Fibroblast of mammary gland (primary cell): ENCODE data around the gene TLR10.

ENCODE experiments used
- DNase-seq: peaks from one replicate; pipeline ENCODE4 v3.0.0-alpha.2; 2010; ENCODE audit warnings: low read depth
- H3K4me3 ChIP-seq: 2 replicates; pipeline ENCODE4 v1.5.1; 2011; ENCODE audit warnings: low read depth, mild to moderate bottlenecking, low read length, moderate library complexity; ENCODE audit not compliant: control insufficient read depth
- TF ChIP-seq, protein P1 (sequence below): conservative IDR thresholded peaks from 2 replicates; pipeline ENCODE4 v1.5.1; 2011; ENCODE audit warnings: low read depth, low read length, inconsistent platforms; ENCODE audit not compliant: control insufficient read depth, insufficient read depth

The TLR10 gene

DNA sequence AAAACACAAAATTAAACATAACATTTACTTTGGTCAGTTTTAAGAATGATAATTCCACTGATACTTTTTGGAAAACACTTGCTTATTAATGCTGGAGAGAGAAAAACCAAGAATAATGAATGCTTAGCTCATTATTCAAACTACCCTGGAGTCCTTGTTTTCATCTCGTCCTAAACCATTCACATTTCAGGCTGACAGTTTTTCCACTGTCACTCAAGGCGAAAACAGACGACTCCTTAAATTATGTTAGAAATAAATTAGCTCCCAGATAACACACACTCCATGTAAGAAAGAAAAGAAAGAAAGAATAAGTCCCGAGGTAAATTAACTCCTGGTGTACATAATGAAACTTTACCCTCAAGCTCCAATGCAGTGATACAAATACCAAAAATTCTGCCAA lies 33.5 kb downstream of the TLR10 start:
- no peak for DNase-seq
- TF ChIP-seq, protein P1, sequence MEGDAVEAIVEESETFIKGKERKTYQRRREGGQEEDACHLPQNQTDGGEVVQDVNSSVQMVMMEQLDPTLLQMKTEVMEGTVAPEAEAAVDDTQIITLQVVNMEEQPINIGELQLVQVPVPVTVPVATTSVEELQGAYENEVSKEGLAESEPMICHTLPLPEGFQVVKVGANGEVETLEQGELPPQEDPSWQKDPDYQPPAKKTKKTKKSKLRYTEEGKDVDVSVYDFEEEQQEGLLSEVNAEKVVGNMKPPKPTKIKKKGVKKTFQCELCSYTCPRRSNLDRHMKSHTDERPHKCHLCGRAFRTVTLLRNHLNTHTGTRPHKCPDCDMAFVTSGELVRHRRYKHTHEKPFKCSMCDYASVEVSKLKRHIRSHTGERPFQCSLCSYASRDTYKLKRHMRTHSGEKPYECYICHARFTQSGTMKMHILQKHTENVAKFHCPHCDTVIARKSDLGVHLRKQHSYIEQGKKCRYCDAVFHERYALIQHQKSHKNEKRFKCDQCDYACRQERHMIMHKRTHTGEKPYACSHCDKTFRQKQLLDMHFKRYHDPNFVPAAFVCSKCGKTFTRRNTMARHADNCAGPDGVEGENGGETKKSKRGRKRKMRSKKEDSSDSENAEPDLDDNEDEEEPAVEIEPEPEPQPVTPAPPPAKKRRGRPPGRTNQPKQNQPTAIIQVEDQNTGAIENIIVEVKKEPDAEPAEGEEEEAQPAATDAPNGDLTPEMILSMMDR = no peak
- no peak overlapping the region for H3K4me3 ChIP-seq

DNA sequence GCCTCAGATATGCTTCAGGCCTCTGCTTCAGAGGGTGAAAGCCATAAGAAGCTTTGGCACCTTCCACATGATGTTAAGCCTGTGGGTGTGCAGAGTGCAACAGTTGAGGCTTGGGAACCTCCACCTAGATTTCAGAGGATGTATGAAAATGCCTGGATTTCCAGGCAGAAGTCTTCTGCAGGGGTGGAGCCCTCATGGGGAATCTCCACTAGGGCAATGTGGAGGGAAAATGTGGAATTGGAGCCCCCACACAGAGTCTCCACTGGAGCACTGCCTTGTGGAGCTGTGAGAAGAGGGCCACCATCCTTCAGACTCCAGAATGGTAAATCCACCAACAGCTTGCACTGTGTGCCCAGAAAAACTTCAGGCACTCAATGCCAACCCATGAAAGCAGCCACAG lies 35.2 kb downstream of the TLR10 start:
- no peak overlapping the region for H3K4me3 ChIP-seq
- TF ChIP-seq, protein P1 = no peak

DNA sequence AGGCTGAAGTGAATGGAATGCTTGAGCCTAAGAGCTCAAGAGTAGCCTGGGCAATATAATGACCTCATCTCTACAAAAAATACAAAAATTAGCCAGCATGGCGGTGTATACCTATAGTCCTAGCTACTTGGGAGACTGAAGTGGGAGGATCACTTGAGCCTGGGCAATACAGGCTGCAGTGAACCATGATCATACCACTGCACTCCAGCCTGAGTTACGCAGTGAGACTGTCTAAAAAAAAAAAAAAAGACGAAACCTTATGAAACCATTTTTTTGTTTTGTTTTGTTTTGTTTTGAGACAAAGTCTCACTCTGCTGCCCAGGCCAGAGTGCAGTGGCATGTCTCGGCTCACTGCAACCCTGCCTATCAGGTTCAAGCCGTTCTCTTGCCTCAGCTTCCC lies 36.9 kb downstream of the TLR10 start:
- TF ChIP-seq, protein P1 = no peak
- DNase-seq = no peak
- no peak overlapping the region for H3K4me3 ChIP-seq

More for the DNA sequence above, 35.2 kb downstream of the TLR10 start:
- DNase-seq = no peak

DNA sequence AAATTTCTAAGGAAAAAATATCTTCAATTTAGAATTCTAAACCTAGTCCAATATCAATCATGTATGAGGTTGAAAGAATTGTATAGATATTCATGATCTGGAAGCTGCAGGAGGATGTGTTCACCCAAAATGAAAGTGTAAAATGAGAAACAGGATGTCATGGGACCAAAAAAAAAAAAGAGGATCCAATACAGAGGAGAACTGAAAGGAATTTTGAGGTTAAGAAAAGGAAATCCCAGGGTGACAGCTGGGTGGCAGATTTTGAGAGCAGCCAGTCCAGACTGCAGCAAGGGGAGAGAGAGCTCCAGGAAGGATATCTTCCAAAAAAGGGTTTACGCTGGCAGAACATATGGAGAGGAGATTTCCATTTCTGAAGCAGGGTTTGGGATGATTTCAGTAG lies 38.9 kb downstream of the TLR10 start:
- no peak overlapping the region for H3K4me3 ChIP-seq
- DNase-seq = no peak
- TF ChIP-seq, protein P1 = no peak

DNA sequence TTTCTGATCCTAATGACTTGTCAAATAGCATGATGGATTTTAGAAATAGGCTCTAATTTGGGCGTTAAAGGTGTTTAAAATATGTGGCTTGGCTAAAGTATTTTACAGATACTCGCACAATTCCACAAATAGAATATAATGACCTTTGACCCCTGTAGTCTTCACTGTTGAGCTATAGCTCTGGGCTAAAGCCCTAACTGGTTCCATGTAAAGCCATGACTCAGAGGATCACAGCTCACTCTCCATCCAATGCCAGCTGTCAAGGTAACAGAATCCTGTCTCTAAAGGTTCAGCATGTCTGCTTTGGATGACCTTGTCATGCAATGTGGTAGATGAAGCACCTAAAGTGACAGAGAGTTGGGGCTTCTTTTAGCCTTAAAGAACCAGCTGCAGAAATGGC lies 42.5 kb downstream of the TLR10 start:
- TF ChIP-seq, protein P1 = no peak
- no peak overlapping the region for H3K4me3 ChIP-seq
- DNase-seq = no peak

DNA sequence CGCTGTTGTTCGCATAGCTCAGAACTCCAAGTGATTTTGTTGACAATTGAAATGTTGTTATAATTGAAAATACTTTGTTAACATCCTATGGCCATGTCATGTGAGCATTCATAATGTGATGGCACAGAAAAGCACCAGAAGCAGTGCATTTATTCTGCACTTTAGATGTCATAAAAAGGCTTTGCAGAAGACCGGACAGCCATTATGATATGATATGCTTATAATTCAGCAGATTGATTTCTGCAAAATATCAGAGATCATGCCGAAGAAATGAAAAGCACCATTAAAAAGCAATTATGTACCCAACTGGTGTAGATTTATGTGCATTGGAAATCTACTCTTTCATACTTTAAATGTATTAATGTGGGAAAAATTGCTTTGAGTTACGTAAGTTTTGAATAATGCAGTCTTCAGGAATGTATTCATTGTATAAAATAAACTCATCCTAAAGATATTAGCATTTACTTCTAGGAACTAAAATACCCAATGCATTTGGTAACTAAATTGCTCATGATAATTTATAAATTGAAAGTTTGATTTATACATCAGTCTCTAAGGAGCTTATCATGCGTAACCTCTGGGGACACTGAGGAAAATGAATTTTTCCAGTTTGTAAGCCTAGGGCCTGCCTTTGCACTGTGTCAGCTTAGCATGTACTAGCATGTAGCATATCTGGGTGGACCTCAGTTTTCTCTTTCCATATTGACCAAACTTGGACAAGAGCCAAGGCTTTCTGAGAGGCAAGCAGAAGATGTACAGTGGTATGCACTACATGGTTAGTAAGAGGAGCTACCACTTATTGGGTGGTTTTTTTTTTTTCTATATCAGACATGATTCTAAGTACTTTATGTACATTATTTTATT lies 43.6 kb downstream of the TLR10 start:
- TF ChIP-seq, protein P1 = no peak
- H3K4me3 ChIP-seq = no peak overlapping the region
- DNase-seq = no peak
